Raji (cell line): ENCODE results near the gene OPA1.

Source experiments
- POLR2A ChIP-seq: IDR thresholded peaks from 2 replicates; pipeline ENCODE4 v1.6.1; 2011; ENCODE audit warnings: low read depth, low read length, control low read depth; ENCODE audit not compliant: insufficient read depth

Gene OPA1

DNA sequence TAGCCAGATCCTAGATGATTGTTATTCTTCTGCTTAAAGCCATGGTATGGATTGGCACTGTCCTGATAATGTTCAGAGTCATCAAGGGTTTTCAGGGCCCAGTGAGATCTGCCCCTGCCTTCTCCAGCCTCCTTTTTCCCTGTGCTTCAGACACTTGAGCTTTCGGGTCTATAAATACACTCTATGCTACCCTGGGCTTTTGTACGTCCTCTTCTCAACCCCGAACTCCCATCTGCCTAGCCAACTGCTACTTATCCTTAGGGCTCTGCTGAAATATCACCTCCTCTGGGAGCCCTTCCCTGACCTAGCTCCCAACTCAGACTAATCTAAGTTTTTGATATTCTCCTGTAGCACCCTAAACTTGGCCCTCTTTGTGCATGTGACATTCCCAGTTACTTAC is 115.3 kb downstream of the OPA1 start:
- TF ChIP-seq POLR2A = no peak

- TF ChIP-seq POLR2A = no peak
Measured at GRCh38 chr3:193710286-193711165, 117.5 kb downstream of the OPA1 start.

- no peak for TF ChIP-seq POLR2A
Measured at GRCh38 chr3:193711166-193711485, 118.1 kb downstream of the OPA1 start.

GRCh38 chr3:193711523-193711963 is 118.5 kb downstream of the OPA1 start:
- no peak for TF ChIP-seq POLR2A

GRCh38 chr3:193711964-193712598 is 119.1 kb downstream of the OPA1 start:
- no peak for TF ChIP-seq POLR2A

GRCh38 chr3:193712938-193713337 is 119.9 kb downstream of the OPA1 start:
- no peak for TF ChIP-seq POLR2A

- no peak for TF ChIP-seq POLR2A
Measured at GRCh38 chr3:193714523-193715137, 121.6 kb downstream of the OPA1 start.

GRCh38 chr3:193716150-193716549 is 123.1 kb downstream of the OPA1 start:
- no peak for TF ChIP-seq POLR2A

GRCh38 chr3:193719735-193720134 is 126.7 kb downstream of the OPA1 start:
- TF ChIP-seq POLR2A = no peak

- TF ChIP-seq POLR2A = no peak
Measured at GRCh38 chr3:193720169-193720568, 127.2 kb downstream of the OPA1 start.

- no peak for TF ChIP-seq POLR2A
Measured at GRCh38 chr3:193722566-193722965, 129.6 kb downstream of the OPA1 start.

DNA sequence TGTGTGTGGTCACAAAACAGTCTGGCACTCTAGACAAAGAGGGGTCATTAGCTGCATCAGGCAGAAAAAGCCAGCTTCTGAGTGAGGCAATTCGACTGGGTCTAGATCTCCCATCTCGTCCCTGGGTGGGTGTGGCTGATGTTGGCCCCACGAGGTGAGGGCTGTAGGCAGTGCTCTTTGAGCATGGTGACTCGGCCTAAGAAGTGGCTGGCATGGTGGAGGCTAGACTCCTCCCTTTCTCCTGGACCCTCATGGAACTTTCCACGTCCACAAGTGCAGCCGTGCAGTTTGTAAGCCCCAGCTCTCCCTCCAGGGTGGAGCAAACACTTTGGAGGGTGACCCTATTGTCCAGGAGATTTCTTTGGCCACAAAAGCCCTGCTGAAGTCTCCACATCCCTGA is 134.1 kb downstream of the OPA1 start:
- no peak for TF ChIP-seq POLR2A

DNA sequence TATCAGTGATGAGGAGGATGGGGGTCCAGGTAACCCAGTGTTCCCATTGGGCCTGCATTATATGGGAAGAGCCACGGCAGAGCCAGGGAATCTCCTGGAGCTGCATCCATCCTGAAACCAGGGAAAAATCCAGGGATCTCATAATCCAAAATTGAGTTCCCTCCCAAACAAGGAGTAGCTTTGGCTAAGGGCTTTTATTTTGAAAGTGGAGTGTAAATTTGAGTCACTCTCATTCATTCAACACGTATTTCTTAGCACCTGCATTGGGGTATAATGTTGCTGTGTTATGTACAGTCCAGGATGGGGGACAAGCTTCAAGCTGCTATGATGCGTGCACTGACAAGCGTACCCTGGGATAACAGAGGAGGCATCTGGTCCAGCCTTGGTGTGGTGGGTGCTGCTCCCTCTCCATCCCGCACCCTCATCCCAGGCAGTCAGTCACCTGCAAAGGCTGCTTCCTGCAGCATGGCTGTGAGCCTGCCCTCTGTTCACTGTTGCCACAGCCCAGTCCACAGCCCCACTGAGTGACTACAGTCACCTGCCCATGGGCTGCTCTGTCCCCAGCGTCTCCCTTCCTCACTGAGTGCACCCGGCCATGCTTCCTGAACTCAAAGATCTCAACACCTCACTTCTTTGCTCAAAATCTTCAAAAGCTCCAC is 135.6 kb downstream of the OPA1 start:
- no peak for TF ChIP-seq POLR2A

- no peak for TF ChIP-seq POLR2A
Measured at GRCh38 chr3:193729088-193729465, 136.1 kb downstream of the OPA1 start.

GRCh38 chr3:193729601-193730000 is 136.6 kb downstream of the OPA1 start:
- no peak for TF ChIP-seq POLR2A

- TF ChIP-seq POLR2A = no peak
Measured at GRCh38 chr3:193730511-193730910, 137.5 kb downstream of the OPA1 start.

- no peak for TF ChIP-seq POLR2A
Measured at GRCh38 chr3:193730976-193731375, 138.0 kb downstream of the OPA1 start.
